MG63 (cell line): ENCODE results near the gene AGTR2. TPM values are rescaled to one million over a fixed set of nuclear protein-coding genes. Genes with fewer than 3 reads are reported as not detected.
"Not testable (repeated sequence)": the region's sequence is repeated elsewhere in the genome, so short reads cannot be mapped to it uniquely, and the experiment has no call there.

Source experiments
- DNase-seq: peaks from one replicate; pipeline ENCODE4 v3.0.0-alpha.2; 2020
- H3K27me3 ChIP-seq: fragments of 250-450 bp; sonication (Bioruptor Pico); 2 replicates; pipeline ENCODE4 v1.5.1; 2020; ENCODE audit warnings: mild to moderate bottlenecking, moderate library complexity
- H3K36me3 ChIP-seq: fragments of 250-450 bp; sonication (Bioruptor Pico); 2 replicates; pipeline ENCODE4 v1.5.1; 2020; ENCODE audit warnings: mild to moderate bottlenecking, moderate library complexity
- H3K4me3 ChIP-seq: fragments of 250-450 bp; sonication (Bioruptor Pico); 2 replicates; pipeline ENCODE4 v1.5.1; 2020; ENCODE audit warnings: mild to moderate bottlenecking, moderate library complexity
- H3K9me3 ChIP-seq: fragments of 250-450 bp; sonication (Bioruptor Pico); 2 replicates; pipeline ENCODE4 v1.5.1; 2020; ENCODE audit warnings: mild to moderate bottlenecking, moderate library complexity
- total RNA-seq: library from RNA; depleted of rRNA; stranded (reverse); fragments of >200 nt; shearing (Covaris generic); gene quantifications from 2 replicates; pipeline ENCODE4 v1.2.3, GENCODE V29; 2014; ENCODE audit warnings: low replicate concordance; rRNA removed

The AGTR2 gene, protein sequence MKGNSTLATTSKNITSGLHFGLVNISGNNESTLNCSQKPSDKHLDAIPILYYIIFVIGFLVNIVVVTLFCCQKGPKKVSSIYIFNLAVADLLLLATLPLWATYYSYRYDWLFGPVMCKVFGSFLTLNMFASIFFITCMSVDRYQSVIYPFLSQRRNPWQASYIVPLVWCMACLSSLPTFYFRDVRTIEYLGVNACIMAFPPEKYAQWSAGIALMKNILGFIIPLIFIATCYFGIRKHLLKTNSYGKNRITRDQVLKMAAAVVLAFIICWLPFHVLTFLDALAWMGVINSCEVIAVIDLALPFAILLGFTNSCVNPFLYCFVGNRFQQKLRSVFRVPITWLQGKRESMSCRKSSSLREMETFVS
- total RNA-seq: not detected in 2 replicates

DNA sequence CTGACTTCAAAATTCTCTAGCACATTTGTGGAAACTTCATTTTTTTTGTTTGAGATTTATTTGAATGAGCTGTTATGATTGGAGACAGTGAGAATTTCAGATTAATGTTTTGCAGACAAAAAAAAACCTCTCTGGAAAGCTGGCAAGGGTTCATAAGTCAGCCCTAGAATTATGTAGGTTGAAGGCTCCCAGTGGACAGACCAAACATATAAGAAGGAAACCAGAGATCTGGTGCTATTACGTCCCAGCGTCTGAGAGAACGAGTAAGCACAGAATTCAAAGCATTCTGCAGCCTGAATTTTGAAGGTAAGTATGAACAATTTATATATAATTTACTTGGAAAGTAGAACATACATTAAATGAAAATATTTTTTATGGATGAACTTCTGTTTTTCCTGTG, at the start of gene AGTR2:
AGTR2 (plus strand) TSS at position 234 of the 400 bp plus-strand sequence. CDS start 1,537 bp downstream, outside the sequence.
- no peaks in the 10 kb centered on the region for H3K9me3 ChIP-seq
- no peak for DNase-seq

DNA sequence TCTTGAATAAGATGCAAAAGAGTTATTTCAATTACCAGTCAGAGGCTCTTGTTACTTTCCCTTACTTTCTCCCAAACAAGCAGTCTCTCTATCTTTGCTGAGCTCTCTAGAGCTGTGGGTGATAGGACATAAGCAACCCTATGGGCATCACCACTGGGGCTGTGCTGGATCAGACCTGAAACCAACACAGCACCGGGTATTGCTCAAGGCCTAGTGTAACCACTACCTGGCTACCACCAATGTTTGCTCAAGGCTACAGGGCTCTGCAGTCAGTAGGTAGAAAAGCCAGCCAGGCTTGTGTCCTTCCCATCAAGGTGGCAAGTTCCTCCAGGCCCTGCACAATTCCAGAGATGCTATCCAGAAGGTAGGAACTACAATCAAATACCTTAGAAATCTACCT, 35.3 kb upstream of the AGTR2 start:
- DNase-seq: no peak
- no peak overlapping the region for H3K4me3 ChIP-seq
- H3K9me3 ChIP-seq: no peaks in the 10 kb centered on the region
- H3K36me3 ChIP-seq: no peaks in the 10 kb centered on the region
- no peaks in the 10 kb centered on the region for H3K27me3 ChIP-seq

More for the DNA sequence above, at the start of gene AGTR2:
- Histone ChIP-seq H3K27me3 (no peaks in the 10 kb centered on the region), H3K36me3 (no peaks in the 10 kb centered on the region), H3K4me3 (no peak within 1 kb of the TSS)

DNA sequence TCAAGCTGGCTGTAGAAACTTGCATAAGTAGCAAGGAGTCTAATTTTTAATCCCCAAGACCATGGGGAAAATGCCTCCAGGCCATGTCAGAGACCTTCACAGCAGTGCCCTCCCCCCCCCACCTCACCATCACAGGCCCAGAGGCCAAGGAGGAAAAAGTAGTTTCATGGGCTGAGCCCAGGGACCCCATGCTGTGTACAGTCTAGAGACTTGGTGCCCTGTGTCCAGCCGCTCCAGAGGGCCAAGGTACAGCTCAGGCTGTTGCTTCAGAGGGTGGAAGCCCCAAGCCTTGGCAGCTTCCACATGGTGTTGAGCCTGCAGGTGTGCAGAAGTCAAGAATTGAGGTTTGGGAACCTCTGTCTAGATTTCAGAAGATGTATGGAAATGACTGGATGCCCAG, 29.3 kb upstream of the AGTR2 start:
- not testable (repeated sequence) for DNase-seq, H3K36me3 ChIP-seq, H3K27me3 ChIP-seq, H3K4me3 ChIP-seq, H3K9me3 ChIP-seq

DNA sequence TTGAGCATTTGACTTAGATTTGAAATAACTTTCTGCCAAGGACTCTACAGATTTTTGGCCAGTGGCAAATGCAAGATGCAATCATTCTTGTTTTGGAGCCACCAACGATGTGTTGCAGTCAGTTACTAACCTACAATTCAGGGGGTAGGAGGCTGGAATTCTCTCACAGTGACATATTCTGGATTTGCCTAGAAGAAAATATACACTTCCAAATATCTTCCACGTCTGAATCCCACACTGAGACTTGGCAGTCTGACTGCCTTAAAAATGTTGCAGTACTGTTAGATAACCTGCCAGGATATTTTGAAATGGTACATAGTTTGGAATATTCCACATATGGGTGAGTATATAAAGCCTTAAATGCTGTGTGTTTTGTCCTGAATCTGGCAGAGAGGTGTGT, 27.6 kb upstream of the AGTR2 start:
- H3K27me3 ChIP-seq: no peaks in the 10 kb centered on the region
- no peaks in the 10 kb centered on the region for H3K9me3 ChIP-seq
- no peaks in the 10 kb centered on the region for H3K36me3 ChIP-seq
- no peak for DNase-seq
- no peak overlapping the region for H3K4me3 ChIP-seq

DNA sequence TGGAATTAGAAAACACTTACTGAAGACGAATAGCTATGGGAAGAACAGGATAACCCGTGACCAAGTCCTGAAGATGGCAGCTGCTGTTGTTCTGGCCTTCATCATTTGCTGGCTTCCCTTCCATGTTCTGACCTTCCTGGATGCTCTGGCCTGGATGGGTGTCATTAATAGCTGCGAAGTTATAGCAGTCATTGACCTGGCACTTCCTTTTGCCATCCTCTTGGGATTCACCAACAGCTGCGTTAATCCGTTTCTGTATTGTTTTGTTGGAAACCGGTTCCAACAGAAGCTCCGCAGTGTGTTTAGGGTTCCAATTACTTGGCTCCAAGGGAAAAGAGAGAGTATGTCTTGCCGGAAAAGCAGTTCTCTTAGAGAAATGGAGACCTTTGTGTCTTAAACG, 2.4 kb downstream of the AGTR2 start:
- Histone ChIP-seq H3K27me3 (no peaks in the 10 kb centered on the region), H3K4me3 (no peak overlapping the region), H3K9me3 (no peaks in the 10 kb centered on the region), H3K36me3 (no peaks in the 10 kb centered on the region)
- DNase-seq: no peak

DNA sequence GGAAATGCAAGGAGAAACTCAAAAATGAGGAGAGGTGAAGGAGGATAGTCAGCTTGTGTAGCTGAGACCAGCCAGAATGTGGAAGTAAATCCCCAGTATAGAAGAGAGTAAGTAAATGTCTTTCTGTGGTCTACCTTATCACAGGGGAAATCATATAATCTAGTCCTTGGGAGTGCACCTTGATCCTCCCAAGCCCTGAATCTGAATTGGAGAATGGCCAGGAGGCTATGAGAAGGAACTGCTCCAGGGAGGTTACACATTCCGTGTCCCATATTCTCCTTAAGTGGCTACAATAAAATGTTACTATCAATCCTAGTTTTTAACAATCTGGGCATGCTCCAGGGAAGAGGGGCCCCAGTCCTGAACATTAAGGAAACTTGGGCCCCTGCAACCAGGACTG, 10.8 kb downstream of the AGTR2 start:
- no peaks in the 10 kb centered on the region for H3K9me3 ChIP-seq
- H3K27me3 ChIP-seq: no peaks in the 10 kb centered on the region
- no peaks in the 10 kb centered on the region for H3K36me3 ChIP-seq
- H3K4me3 ChIP-seq: no peak overlapping the region
- DNase-seq: no peak

DNA sequence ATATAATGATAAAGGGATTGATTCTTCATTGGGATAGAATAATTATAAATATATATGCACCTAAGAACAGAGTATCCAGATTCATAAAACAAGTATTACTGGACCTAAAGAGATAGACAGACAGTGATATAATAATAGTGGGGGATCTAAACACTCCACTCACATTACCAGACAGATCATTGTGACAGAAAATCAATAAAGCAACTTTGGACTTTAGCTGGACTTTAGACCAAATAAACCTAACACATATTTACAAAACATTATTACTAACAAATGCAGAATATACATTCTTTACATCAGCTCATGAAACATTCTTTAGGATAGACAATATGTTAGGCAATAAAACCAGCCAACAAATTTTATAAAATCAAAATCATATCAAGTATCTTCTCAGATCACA, 14.6 kb downstream of the AGTR2 start:
- DNase-seq: no peak
- Histone ChIP-seq H3K27me3 (no peaks in the 10 kb centered on the region), H3K36me3 (no peaks in the 10 kb centered on the region), H3K4me3 (no peak overlapping the region), H3K9me3 (no peaks in the 10 kb centered on the region)

DNA sequence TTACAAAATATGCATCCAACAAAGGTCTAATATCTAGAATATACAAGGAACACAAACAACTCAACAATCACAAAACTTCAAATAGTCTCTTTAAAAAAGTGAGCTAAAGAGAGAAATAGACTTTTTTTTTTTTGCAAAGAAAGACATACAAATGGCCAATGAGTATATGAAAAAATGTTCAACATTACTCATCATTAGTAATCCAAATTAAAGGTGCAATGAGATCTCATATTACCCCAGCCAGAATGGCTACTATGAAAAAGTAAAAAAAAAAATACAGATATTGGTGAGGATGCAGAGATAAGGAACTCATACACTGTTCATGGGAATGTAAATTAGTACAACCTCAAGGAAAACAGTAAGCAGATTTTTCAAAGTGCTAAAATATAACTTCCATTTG, 24.1 kb downstream of the AGTR2 start:
- Histone ChIP-seq H3K27me3 (no peaks in the 10 kb centered on the region), H3K4me3 (no peak overlapping the region), H3K9me3 (no peaks in the 10 kb centered on the region), H3K36me3 (no peaks in the 10 kb centered on the region)
- no peak for DNase-seq

DNA sequence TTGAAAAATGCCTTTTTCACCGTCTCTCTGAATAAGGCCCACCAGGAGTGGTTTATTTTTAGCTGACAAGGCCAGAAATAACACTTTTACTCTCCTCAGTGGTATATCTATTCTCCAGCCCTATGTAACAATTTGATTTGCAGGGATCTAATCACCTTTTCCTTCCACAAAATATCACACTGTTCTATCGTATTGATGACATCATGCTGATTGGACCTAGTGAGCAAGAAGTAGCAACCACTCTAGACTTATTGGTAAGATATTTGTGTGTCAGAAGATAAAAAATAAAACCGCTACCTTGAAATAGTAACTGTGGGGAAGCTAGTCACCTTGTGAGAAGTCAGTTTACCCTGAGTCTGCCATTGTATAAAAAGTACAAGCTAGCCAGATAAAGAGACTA, 27.7 kb downstream of the AGTR2 start:
- Histone ChIP-seq H3K27me3 (no peaks in the 10 kb centered on the region), H3K36me3 (no peaks in the 10 kb centered on the region), H3K4me3 (no peak overlapping the region), H3K9me3 (no peaks in the 10 kb centered on the region)
- no peak for DNase-seq

DNA sequence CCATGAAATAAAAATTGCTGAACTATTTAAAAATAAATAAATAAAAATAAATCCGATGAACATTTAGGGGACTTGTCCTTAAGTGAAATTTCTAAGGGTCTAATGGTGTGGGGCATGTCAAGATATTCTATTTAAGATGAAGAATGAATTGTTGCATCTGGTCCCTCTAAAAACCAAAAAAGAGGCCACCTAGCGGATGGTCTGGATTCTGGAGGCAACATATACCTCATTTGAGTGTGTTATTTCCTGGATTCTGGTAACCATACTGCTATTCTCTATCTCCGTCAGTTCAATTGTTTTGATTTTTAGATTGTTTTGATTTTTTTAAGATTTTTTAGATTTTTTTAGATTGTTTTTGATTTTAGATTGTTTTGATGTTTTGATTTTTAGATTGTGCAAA, 28.3 kb downstream of the AGTR2 start:
- no peaks in the 10 kb centered on the region for H3K9me3 ChIP-seq
- H3K36me3 ChIP-seq: no peaks in the 10 kb centered on the region
- DNase-seq: no peak

DNA sequence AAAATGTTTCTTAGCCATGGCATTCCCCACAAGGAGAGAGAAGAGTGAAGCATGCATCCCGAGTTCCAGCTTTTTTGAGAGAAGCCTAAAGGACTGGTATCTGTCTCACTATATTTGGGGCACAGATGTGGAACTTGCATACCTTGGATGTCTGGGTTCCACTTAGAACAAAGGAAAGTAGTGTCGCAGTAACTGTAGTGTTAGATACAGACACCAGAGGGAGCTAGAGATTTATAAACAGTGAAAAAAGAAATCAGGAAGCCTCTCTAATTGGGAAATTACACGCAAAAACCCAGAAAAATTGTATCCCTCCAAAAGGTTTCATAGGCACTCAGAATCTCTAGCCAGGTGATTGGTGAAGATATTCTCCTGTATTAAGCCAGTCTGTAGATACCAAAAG, 34.4 kb downstream of the AGTR2 start:
- no peaks in the 10 kb centered on the region for H3K27me3 ChIP-seq
- H3K9me3 ChIP-seq: no peaks in the 10 kb centered on the region
- no peak overlapping the region for H3K4me3 ChIP-seq
- DNase-seq: no peak
- no peaks in the 10 kb centered on the region for H3K36me3 ChIP-seq

More for the DNA sequence above, 28.3 kb downstream of the AGTR2 start:
- Histone ChIP-seq H3K27me3 (no peaks in the 10 kb centered on the region), H3K4me3 (no peak overlapping the region)

DNA sequence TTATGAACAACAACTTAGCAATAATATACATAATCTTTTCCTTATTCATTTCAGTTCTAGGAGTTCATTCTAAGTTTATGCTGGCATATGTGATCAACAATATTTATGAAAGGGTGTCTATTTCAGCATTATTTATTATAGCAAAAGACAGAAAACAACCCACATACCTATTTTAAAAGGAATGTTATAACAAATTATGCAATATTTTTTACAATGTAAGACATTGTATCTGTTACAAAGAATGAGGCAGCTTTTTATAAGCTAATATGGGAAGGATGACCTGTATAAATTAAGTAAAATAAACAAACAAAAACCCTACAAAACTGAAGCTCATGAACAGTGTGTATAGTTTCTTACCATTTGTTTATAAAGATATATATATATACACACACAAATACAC, 42.7 kb downstream of the AGTR2 start:
- no peaks in the 10 kb centered on the region for H3K9me3 ChIP-seq
- H3K36me3 ChIP-seq: no peaks in the 10 kb centered on the region
- no peak for DNase-seq
- no peak overlapping the region for H3K4me3 ChIP-seq
- no peaks in the 10 kb centered on the region for H3K27me3 ChIP-seq

DNA sequence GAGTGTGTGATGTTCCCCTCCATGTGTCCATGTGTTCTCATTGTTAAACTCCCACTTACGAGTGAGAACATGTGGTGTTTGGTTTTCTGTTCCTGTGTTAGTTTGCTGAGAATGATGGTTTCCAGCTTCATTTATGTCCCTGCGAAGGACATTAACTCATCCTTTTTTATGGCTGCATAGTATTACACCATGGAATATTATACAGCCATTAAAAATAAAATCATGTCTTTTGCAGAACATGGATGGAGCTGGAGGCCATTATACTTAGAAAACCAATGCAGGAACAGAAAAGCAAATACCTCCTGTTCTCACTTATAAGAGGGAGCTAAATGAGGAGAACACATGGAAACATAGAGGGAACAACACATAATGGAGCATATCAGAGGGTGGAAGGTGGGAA, 46.5 kb downstream of the AGTR2 start:
- H3K4me3 ChIP-seq, H3K9me3 ChIP-seq, DNase-seq, H3K27me3 ChIP-seq, H3K36me3 ChIP-seq: not testable (repeated sequence)
